Right renal cortex interstitium (tissue), 3 donors: ENCODE measurements around the gene PLA2G2F. TPM values are rescaled to one million over a fixed set of nuclear protein-coding genes. Genes with fewer than 3 reads are reported as not detected.

Source experiments
- DNase-seq, 3 donors: peaks; one replicate each; pipeline ENCODE4 v3.0.0-alpha.2; 2013; ENCODE audit warnings: low read depth in 3 of 3, low spot score in 2 of 3
- polyA plus RNA-seq, 3 donors: library from polyadenylated mRNA; unstranded; fragments of 120-200 nt; gene quantifications; one replicate each; pipeline ENCODE4 v1.2.1, GENCODE V29; 2013; ENCODE audit not compliant: insufficient read length in 3 of 3

PLA2G2F gene, protein sequence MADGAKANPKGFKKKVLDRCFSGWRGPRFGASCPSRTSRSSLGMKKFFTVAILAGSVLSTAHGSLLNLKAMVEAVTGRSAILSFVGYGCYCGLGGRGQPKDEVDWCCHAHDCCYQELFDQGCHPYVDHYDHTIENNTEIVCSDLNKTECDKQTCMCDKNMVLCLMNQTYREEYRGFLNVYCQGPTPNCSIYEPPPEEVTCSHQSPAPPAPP
- polyA plus RNA-seq = under 1 TPM in 2 of 3 donors, not detected in 1; 0.12 to 0.37 TPM

DNA sequence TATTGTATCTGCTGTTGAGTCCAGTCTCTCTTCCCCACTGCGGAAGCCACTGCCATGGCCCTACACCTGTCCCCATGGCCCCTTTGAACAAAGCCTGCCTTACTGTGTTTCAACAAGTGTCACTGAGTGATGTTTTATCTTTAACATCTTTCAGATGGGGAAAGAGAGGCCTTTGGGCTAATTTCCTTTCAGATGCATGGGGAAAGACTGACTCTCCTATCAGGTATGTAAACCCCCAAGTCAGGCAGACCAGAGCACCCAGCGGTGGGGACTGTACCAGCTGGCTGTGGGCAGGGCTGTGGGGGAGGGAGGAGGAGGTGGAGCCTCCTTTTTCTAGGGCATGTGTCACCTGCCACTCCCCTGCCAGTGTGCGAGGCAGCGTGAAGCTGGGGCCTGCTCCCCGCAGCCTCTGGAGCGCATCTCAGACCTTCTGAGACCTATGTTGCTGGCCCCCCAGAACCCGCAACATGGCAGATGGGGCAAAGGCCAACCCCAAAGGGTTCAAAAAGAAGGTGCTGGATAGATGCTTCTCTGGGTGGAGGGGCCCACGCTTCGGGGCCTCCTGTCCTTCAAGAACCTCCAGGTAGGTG, at the start of gene PLA2G2F:
TSS of gene PLA2G2F (plus strand) at position 363 of the 590 bp plus-strand sequence. CDS start at position 468, 105 bp downstream.
- no peak for DNase-seq

DNA sequence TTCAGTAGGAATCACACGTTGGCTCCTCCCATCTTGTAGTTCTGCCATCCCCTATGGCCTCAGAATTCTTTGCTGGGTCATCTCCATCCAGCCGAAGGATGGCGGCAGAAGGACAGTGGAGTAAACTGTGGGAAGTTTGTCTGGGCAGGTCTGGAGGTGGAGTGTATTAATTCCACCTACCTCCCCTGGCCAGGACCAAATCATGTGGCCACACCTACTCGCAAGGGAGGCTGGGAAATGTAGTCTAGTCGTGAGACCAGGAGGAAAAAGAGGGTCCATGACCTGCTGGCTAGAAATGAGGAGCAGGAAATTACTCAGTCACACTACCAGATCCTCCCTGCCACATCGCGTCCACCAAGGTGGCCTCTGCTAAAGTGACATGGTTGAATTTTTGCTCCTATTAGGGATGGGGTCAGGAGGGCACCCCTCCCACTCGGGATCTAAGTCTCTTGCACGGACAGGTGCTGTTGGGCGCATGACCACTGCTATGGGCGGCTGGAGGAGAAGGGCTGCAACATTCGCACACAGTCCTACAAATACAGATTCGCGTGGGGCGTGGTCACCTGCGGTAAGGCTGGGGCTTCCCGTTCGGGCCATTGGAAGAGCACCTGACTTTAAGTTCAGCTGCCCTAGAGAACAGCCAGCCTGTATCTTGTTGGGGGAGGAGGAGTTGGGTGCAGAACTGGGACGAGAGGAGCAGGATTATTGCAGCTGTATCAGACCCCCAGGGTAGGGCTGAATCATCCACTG, 49.6 kb upstream of the PLA2G2F start:
- no peak for DNase-seq

DNA sequence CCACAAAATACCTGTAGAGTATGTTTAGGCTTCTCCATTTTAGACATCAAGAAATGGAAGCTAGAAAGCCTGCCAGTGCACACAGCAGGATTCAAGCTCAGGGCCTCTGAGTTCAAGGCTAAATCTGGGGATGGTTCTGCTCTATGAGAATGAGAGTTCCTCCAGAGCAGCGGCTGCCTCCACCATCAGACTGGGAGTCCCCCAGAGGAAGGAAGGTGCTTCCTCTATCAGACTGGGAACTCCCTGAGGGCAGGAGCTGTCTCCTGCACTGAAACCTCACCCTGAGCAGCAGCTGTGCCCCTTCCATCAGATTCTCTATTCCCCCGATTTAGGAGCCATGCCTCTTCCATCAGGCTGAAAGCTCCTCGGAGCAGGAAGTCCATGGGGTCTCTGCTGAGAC, 49.0 kb upstream of the PLA2G2F start:
- no peak for DNase-seq

DNA sequence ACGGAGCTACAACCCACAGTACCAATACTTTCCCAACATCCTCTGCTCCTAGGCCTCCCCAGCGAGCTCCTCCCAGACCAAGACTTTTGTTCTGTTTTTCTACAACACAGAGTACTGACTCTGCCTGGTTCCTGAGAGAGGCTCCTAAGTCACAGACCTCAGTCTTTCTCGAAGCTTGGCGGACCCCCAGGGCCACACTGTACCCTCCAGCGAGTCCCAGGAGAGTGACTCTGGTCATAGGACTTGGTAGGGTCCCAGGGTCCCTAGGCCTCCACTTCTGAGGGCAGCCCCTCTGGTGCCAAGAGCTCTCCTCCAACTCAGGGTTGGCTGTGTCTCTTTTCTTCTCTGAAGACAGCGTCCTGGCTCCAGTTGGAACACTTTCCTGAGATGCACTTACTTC, 48.5 kb upstream of the PLA2G2F start:
- no peak for DNase-seq

DNA sequence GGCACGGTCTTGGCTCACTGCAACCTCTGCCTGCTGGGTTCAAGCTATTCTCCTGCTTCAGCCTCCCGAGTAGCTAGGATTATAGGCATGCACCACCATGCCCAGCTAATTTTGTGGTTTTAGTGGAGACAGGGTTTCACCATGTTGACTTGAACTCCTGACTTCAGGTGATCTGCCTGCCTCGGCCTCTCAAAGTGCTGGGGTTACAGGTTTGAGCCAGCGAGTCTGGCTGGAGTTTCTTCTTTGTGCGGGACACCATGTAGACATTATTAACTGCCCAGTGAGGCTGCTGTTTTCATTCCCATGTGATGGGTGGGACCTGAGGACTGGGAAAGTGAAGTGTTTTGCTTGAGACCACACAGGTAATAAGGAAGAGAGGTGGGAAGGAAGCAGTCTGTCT, 45.8 kb upstream of the PLA2G2F start:
- DNase-seq = no peak

DNA sequence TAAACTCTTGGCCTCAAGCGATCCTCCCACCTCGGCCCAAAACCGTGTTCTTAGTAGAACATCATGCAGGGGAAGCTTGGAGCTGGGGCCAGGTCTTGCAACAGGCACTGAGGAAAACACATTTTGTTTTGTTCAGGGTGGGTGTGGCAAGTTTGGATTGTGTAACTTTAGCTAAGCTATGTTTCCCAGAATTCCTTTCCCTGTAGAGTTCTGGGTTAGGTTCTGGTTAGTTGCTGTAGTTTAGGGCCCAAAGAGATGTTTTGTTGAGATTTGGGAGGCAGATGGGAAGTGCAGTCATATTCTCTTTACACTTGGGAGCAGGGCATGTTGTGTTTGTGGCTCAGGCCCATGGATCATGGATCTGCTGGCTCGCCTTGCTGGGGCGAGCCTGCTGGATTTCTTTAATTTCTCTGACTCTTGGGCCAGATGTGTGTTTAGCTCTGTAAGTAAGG, 45.2 kb upstream of the PLA2G2F start:
- no peak for DNase-seq

DNA sequence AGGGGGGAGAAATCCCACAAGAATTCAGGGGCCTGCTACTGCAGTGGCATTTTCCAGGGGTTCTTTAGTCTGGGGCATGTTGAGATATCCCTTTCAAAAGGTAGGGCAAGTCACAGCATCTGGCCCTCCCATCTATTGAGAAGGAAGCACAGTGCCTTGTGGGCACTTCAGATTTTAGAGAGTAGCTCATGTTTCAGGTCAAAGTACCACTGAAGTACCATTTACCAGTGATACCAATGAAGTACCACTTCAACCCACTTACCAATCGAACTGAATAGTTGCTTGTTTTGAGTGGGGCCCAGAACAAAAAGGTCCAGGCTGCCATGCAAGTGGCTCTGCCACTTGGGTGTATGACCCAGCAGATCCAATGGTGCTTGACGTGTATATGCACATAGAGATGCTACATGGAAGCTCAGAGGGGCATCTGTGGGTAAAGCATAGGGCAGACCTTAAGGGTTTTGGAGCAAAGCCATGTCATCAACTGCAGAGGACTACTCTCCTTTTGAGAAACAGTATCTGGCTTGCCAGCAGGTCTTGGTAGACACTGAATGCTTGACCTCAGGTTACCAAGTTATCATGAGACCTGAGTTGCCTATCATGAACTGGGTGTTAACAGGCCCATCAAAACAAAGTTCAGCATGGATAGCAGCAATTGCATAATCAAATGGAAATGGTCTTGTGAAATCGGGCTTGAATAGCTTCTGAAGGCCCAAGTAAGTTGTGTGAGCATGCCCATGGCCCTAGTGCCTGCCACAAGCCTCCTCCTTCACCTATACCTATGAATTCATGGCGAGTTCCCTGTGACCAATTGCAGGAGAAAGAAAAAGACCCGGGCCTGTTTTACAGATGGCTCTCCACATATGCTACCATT, 43.3 kb upstream of the PLA2G2F start:
- DNase-seq = no peak

DNA sequence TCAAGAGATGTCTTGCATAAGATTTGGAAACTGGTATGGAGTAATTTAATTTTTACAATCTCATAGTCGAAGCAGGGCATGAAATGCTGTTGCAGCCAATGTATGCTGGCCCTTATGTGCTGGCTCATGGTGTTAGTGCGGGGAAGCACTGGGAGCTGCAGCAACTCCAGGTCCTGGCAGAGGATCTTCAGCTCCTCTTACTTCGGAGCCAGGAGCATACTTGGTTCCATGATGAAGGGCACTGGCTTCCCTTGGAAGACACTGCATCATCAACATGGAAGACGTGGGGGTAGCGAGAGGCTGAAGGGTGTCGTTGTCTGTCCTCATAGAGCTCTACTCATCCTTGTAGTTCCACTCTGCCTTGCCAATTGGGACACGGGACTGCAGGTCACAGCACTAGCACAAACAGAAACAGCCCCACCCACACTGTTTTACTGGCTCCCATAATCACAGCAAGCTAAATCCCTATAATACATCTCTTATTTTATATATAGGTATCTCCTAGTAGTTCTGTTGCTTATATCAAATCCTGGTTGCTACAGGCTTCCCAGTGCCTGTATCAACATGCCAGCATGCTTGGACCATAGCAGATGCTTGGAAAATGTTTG, 42.2 kb upstream of the PLA2G2F start:
- DNase-seq = no peak

DNA sequence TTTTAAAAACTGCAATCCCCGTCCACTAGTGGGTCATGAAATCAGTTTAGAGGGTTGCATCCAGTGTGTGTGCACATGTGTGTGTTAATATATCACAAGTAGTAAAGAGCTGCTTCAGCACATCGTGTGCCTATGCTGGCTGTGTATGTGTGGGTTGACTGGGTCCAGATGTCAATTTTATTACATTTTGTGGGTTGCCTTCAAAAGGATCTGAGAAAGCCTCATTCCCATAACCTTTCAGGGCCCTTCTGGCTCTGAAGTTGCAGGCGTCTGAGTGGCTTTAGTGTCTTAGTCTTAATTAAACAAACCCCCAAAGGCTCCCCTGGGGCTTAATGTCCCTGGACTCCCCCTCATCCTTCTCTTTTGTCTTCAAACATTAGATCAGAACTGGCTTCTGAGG, 39.6 kb upstream of the PLA2G2F start:
- DNase-seq = no peak

DNA sequence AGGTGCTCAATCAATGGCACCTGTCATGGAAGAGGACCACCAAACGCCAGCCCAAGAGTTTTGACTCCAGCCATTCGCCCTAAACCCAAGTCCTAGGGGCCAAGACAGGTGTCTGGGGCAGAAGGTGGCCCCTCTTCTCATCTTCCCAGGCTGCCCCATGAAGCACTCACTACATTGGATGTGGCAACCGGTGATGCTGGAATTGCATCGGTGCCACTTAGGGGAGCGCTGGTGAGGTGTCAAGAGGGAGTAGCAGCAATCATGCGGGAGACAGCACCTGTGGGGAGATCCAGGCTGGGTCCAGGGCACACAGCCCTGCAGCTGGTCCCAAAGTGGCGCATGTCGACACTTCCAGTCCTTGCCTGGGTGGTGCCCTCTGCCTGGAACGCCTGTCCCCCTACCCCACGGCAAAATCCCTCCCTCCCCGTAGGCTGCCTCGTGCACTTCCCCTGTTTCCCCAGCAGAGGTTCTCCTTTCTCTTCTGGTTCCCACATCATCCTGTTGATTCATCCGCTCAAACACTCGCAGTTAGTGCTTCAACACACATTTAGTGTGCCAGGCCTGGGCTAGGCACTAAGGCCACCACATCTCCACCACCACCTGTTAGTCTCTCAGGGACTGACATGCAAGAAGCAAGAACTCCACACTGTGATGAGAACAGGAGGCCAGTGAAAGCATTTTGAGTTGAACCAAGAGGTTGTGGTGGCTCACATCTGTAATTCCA, 38.3 kb upstream of the PLA2G2F start:
- peak in 2 of 3 donors; percentile 3 to 21 for DNase-seq

DNA sequence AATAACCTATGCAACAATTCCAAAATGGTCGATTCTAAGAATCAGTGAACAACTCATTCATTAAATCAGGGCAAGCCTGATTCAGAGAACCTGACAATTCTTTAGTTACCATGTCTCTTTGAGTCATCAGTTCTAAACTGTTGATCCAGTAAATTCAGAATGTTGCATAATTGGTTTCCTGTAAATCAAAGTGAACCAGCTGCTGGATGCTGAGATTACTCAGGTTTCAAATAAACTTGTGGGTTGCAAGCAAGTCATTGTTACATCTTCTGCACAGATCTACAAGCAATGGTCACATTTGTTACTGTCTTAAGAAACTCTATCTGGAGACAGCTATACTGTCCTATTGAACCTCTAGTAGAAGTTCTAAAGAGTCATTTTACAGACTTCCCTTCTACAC, 36.2 kb upstream of the PLA2G2F start:
- DNase-seq = no peak

DNA sequence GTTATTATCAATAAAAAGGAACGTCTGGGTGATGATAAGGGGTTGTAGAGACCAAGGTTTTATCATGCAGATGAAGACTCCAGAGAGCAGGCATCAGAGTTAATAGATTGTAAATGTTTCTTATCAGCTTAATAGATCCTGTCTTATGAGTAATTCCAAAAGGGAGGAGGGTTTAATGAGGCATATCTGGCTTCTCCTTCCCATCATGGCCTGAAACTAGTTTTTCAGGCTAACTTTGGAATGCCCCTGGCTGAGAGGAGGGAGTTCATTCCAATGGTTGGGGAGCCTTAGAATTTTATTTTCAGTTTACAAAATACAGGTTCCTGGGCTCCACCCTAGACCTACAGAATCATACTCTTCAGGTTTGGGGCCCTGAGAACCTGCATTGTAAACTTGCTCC, 33.3 kb upstream of the PLA2G2F start:
- no peak for DNase-seq

DNA sequence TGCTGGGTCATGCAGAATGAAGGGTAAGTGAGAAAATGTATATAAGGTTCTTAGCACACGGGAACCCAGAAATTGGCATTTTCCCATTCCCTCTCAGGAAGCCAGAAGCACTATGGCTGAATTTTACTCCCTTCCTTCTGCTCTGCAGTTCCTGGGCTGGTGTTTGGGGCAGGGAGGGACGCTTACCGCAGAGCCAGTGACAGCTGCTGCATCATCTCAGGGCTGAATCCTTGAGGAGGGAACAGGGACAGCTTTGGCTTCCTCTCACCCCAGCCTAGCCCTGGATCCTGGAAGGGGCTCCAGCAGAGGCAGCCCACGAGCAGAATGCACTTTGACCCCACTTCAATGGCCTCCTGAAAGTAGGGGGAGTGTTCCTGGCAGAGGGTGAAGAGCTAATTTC, 31.8 kb upstream of the PLA2G2F start:
- no peak for DNase-seq

DNA sequence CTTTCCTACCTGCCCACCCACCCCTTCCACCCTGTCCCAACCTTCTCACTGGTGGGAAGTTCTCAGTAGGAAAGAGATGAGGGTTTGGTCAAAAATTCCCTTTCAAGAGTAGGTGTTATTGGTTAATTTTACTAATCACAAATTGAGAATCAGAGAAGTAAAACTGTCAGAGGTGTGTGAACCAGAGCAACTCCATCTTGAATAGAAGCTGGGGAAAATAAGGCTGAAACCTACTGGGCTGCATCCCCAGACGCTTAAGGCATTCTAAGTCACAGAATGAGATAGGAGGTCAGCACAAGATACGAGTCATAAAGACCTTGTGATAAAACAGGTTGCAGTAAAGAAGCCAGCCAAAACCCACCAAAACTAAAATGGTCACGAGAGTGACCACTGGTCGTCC, 31.3 kb upstream of the PLA2G2F start:
- no peak for DNase-seq

DNA sequence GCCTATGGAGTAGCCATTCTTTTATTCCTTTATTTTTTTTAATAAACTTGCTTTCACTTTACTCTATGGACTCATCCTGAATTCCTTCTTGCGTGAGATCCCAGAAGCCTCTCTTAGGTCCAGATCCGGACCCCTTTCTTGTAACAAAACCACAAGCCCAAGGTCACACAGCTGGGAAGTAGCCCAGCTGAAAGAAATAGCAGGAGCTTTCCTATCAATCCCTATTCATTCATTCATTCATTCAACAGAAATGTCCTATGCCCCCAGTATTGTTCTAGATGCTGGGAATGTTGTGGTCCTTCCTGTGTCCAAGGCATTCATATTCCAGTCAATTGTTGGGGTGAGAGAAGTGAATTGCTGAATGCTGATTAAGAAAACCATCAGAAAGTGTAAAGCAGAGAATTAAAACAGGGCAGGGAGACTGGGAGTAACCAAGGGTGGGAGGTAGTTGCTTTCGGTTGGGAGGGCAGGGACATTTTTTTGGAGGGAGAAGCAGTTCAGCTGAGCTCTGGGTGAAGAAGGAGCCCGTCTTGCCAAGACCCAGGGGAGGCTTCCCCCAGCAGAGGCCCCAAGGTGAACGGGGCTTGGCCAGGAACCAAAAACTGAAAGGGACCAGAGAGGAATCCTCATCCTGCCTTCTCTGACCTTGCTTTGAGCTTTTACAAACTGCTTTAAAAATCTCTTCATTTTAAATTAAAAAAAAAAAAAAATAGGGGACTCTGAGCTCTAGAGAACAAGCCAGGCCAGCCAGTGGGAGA, 30.6 kb upstream of the PLA2G2F start:
- DNase-seq = no peak

DNA sequence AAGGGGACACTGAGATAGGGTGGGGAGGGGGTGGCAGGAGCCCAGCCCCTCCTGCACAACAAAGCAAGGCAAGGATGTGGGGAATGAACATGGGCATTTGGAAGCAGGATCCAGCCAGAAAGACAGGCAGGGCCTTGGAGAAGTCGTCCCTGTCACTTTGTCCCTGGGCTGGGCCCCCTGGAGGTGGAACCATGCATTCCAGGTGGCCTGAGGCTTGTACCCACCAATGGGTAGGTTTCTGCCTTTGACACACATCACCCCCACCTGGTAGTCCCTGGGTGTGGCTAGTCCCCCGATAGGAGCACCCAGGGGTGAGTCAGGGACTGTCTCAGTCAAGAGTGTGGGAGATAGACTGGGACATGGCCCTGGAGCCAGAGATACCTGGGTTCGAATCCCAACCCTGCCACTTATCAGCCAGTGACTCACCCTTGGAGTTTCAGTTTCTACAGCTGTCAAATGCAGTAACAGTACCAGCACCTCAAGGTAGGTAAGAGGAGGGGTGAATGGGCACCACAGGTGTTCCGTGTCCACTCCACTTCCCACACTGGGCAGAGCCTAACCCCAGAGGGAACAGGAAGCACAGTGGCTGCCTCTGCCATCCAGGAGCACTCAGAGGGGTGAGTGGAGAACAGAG, 29.8 kb upstream of the PLA2G2F start:
- no peak for DNase-seq

DNA sequence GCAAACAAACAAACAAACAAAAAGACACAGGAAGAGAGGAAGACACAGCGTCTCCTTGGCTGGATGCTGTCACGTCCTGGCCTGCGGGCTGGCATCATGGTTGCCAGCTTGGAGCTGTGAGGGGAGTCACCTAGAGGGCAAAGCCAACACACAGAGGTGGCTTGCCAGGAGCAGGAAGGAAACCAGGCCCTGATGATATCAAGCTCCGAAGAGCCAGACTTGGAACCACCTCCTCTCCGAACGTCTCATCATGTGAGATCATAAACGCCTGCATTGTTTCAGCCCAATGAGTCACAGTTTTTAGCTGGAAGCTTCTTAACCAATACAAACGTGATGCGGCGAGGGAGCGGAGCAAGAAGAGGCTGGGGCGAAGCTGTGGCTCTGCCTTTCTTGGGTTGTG, 28.4 kb upstream of the PLA2G2F start:
- DNase-seq = no peak

DNA sequence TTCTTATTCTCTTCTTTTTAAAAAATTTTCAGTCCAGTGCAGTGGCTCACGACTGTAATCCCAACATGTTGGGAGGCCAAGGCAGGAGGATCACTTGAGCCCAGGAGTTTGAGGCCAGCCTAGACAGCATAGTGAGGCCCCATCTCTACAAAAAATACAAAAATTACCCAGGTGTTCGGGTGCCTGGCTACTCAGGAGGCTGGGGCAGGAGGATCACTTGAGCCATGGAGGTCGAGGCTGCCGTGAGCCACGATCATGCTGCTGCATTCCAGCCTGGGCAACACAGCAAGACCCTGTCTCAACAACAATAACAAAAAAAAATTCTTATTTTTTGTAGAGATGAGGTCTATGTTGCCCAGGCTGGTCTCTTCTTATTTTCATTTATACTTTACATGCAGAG, 27.7 kb upstream of the PLA2G2F start:
- no peak for DNase-seq
